Loucy (cell line): ENCODE results near the gene LRRC55.

Source experiments
- H2AFZ ChIP-seq: fragments of 200-600 bp; sonication (generic); 2 replicates; pipeline ENCODE4 v1.6.0; 2016; ENCODE audit warnings: antibody characterized with exemption, mild to moderate bottlenecking, low read length, moderate library complexity
- H3F3A ChIP-seq: fragments of 200-600 bp; 2 replicates; pipeline ENCODE4 v1.6.0; 2016; ENCODE audit warnings: antibody characterized with exemption, low read depth, mild to moderate bottlenecking
- H3K27me3 ChIP-seq: fragments of 200-600 bp; sonication (generic); 2 replicates; pipeline ENCODE4 v1.6.1; 2014; ENCODE audit warnings: low read length, mild to moderate bottlenecking; ENCODE audit not compliant: insufficient read depth, poor library complexity, severe bottlenecking
- H3K36me3 ChIP-seq: fragments of 200-600 bp; sonication (generic); 2 replicates; pipeline ENCODE4 v1.6.1; 2016; ENCODE audit warnings: low read length; ENCODE audit not compliant: insufficient read depth
- H3K4me1 ChIP-seq: fragments of 200-600 bp; sonication (generic); 2 replicates; pipeline ENCODE4 v1.5.1; 2014; ENCODE audit warnings: low read length, mild to moderate bottlenecking; ENCODE audit not compliant: insufficient read depth, poor library complexity, severe bottlenecking
- H3K4me2 ChIP-seq: fragments of 200-600 bp; sonication (generic); 2 replicates; pipeline ENCODE4 v1.6.0; 2014; ENCODE audit warnings: antibody characterized with exemption, low read length, low read depth, mild to moderate bottlenecking; ENCODE audit not compliant: poor library complexity, severe bottlenecking
- H3K4me3 ChIP-seq: fragments of 200-600 bp; sonication (generic); 2 replicates; pipeline ENCODE4 v1.5.1; 2014; ENCODE audit warnings: low read length, mild to moderate bottlenecking, mixed read lengths; ENCODE audit not compliant: poor library complexity, severe bottlenecking
- H3K79me2 ChIP-seq: fragments of 200-600 bp; sonication (generic); 2 replicates; pipeline ENCODE4 v1.6.1; 2014; ENCODE audit warnings: low read length; ENCODE audit not compliant: insufficient read depth
- H3K9ac ChIP-seq: fragments of 200-600 bp; sonication (generic); 2 replicates; pipeline ENCODE4 v1.6.0; 2014; ENCODE audit warnings: mild to moderate bottlenecking, low read depth, low read length, moderate library complexity; ENCODE audit not compliant: poor library complexity, severe bottlenecking
- H3K9me2 ChIP-seq: fragments of 200-600 bp; sonication (generic); replicated peaks from 2 replicates; pipeline ENCODE4 v1.6.1; 2016; ENCODE audit warnings: low read depth, low read length, mixed read lengths
- H3K9me3 ChIP-seq: fragments of 200-600 bp; sonication (generic); 2 replicates; pipeline ENCODE4 v1.6.1; 2014; ENCODE audit warnings: mild to moderate bottlenecking, antibody characterized with exemption, low read length, low read depth; ENCODE audit not compliant: insufficient read depth
- H4K20me1 ChIP-seq: fragments of 200-600 bp; sonication (generic); 2 replicates; pipeline ENCODE4 v1.6.0; 2014; ENCODE audit warnings: antibody characterized with exemption, low read length, mild to moderate bottlenecking; ENCODE audit not compliant: insufficient read depth, poor library complexity, severe bottlenecking
- CTCF ChIP-seq: fragments of 200-600 bp; sonication (generic); conservative IDR thresholded peaks from 2 replicates; pipeline ENCODE4 v1.5.1; 2014; ENCODE audit warnings: mild to moderate bottlenecking, antibody characterized with exemption, low read length
- EZH2phosphoT487 ChIP-seq: fragments of 200-600 bp; IDR thresholded peaks from 2 replicates; pipeline ENCODE4 v1.6.1; 2018; ENCODE audit warnings: antibody characterized with exemption, mild to moderate bottlenecking, moderate library complexity, borderline replicate concordance

The LRRC55 gene

GRCh38 chr11:57190548-57190947, 8.8 kb downstream of the LRRC55 start:
- Histone ChIP-seq H4K20me1 (no peaks in the 10 kb centered on the region), H3F3A (no peaks in the 10 kb centered on the region), H3K36me3 (no peaks in the 10 kb centered on the region), H3K4me3 (no peak overlapping the region), H3K79me2 (no peaks in the 10 kb centered on the region), H3K4me2 (no peak overlapping the region), H3K4me1 (no peaks in the 10 kb centered on the region), H3K27me3 (no peaks in the 10 kb centered on the region), H2AFZ (no peak overlapping the region), H3K9me2 (no peaks in the 10 kb centered on the region), H3K9me3 (no peaks in the 10 kb centered on the region), H3K9ac (no peak overlapping the region)
- TF ChIP-seq EZH2phosphoT487 (no peak), CTCF (no peak)

GRCh38 chr11:57191311-57192219, 9.8 kb downstream of the LRRC55 start:
- Histone ChIP-seq H3K27me3 (no peaks in the 10 kb centered on the region), H3K36me3 (no peaks in the 10 kb centered on the region), H3K9me3 (no peaks in the 10 kb centered on the region), H3K9ac (no peak overlapping the region), H3K4me1 (no peaks in the 10 kb centered on the region), H4K20me1 (no peaks in the 10 kb centered on the region), H2AFZ (no peak overlapping the region; the same call in 1 of the 2 replicates), H3K79me2 (no peaks in the 10 kb centered on the region), H3K4me3 (no peak overlapping the region), H3F3A (no peaks in the 10 kb centered on the region), H3K4me2 (no peak overlapping the region), H3K9me2 (no peaks in the 10 kb centered on the region)
- TF ChIP-seq CTCF: no peak
- TF ChIP-seq EZH2phosphoT487: no peak

- Histone ChIP-seq H3K9me3 (no peaks in the 10 kb centered on the region), H3K36me3 (no peaks in the 10 kb centered on the region), H3K9ac (no peak overlapping the region), H3K27me3 (no peaks in the 10 kb centered on the region), H3F3A (no peaks in the 10 kb centered on the region), H3K79me2 (no peaks in the 10 kb centered on the region), H2AFZ (no peak overlapping the region; the same call in 1 of the 2 replicates), H3K4me3 (no peak overlapping the region), H4K20me1 (no peaks in the 10 kb centered on the region), H3K9me2 (no peaks in the 10 kb centered on the region), H3K4me1 (no peaks in the 10 kb centered on the region), H3K4me2 (no peak overlapping the region)
- no peak for TF ChIP-seq CTCF
- TF ChIP-seq EZH2phosphoT487: no peak
Measured at GRCh38 chr11:57192316-57192715, 10.6 kb downstream of the LRRC55 start.
